Measurements from ENCODE around the gene LDLRAD2. TPM values are rescaled to one million over a fixed set of nuclear protein-coding genes. Genes with fewer than 3 reads are reported as not detected.
"Not testable (repeated sequence)": the region's sequence is repeated elsewhere in the genome, so short reads cannot be mapped to it uniquely, and the experiment has no call there.

Gene LDLRAD2
- total RNA-seq, 1 donor from 2014 or later: 0.26 TPM

- DNase-seq (ENCODE audit: low spot score): no peak
Measured at GRCh38 chr1:21823980-21824702, 12.1 kb downstream of the LDLRAD2 start.

- no peak for DNase-seq (ENCODE audit: low spot score)
Measured at GRCh38 chr1:21824926-21825325, 12.9 kb downstream of the LDLRAD2 start.

- DNase-seq (ENCODE audit: low spot score): no peak
Measured at GRCh38 chr1:21825393-21825792, 13.3 kb downstream of the LDLRAD2 start.

- DNase-seq (ENCODE audit: low spot score): not testable (repeated sequence)
Measured at GRCh38 chr1:21826694-21827093, 14.6 kb downstream of the LDLRAD2 start.

GRCh38 chr1:21827141-21827679 lies 15.1 kb downstream of the LDLRAD2 start:
- DNase-seq (ENCODE audit: low spot score): no peak

- no peak for DNase-seq (ENCODE audit: low spot score)
Measured at GRCh38 chr1:21828075-21828474, 16.0 kb downstream of the LDLRAD2 start.

- no peak for DNase-seq (ENCODE audit: low spot score)
Measured at GRCh38 chr1:21828506-21829210, 16.6 kb downstream of the LDLRAD2 start.

- no peak for DNase-seq (ENCODE audit: low spot score)
Measured at GRCh38 chr1:21829294-21829693, 17.2 kb downstream of the LDLRAD2 start.

GRCh38 chr1:21830792-21831453 lies 18.9 kb downstream of the LDLRAD2 start:
- DNase-seq (ENCODE audit: low spot score): no peak

GRCh38 chr1:21831454-21831970 lies 19.4 kb downstream of the LDLRAD2 start:
- no peak for DNase-seq (ENCODE audit: low spot score)

GRCh38 chr1:21833392-21833976 lies 21.4 kb downstream of the LDLRAD2 start:
- no peak for DNase-seq (ENCODE audit: low spot score)

GRCh38 chr1:21834094-21834493 lies 22.0 kb downstream of the LDLRAD2 start:
- no peak for DNase-seq (ENCODE audit: low spot score)

- DNase-seq (ENCODE audit: low spot score): no peak
Measured at GRCh38 chr1:21834666-21835065, 22.6 kb downstream of the LDLRAD2 start.

- DNase-seq (ENCODE audit: low spot score): no peak
Measured at GRCh38 chr1:21836010-21836409, 23.9 kb downstream of the LDLRAD2 start.

GRCh38 chr1:21836729-21837128 lies 24.7 kb downstream of the LDLRAD2 start:
- DNase-seq (ENCODE audit: low spot score): no peak

- no peak for DNase-seq (ENCODE audit: low spot score)
Measured at GRCh38 chr1:21837476-21837875, 25.4 kb downstream of the LDLRAD2 start.

- no peak for DNase-seq (ENCODE audit: low spot score)
Measured at GRCh38 chr1:21838359-21839157, 26.5 kb downstream of the LDLRAD2 start.

GRCh38 chr1:21839337-21840037 lies 27.4 kb downstream of the LDLRAD2 start:
- no peak for DNase-seq (ENCODE audit: low spot score)

- no peak for DNase-seq (ENCODE audit: low spot score)
Measured at GRCh38 chr1:21840981-21841380, 28.9 kb downstream of the LDLRAD2 start.

- DNase-seq (ENCODE audit: low spot score): no peak
Measured at GRCh38 chr1:21841852-21842466, 29.9 kb downstream of the LDLRAD2 start.

All from mucosa of gallbladder (tissue), 1 donor.